ENCODE results near the gene RGS6. TPM values are rescaled to one million over a fixed set of nuclear protein-coding genes. Genes with fewer than 3 reads are reported as not detected.

The RGS6 gene
- total and polyA plus RNA-seq, 4 donors = 0.21 to 5.4 (median 0.45) TPM

GRCh38 chr14:72332871-72333270 lies 400.6 kb downstream of the RGS6 start:
- DNase-seq (no peak), ATAC-seq (ENCODE audit: insufficient read depth, low FRiP score) (no peak)
- H3K9ac ChIP-seq (ENCODE audit: insufficient read depth in 1 of 2, low read length in 2 of 2) = no peak overlapping the region
- no peaks in the 10 kb centered on the region for H3K9me3 ChIP-seq (ENCODE audit: control insufficient read depth in 4 of 4, insufficient read depth in 3 of 4, low read length in 3 of 4)
- peaks cover 0 to 64% (median 31%) of the 10 kb centered on the region in 5 donors for H3K4me1 ChIP-seq (ENCODE audit: control insufficient read depth in 5 of 5, insufficient read depth in 5 of 5, low read length in 5 of 5)
- 83 to 84% methylated on average over 5 of the region's 5 CpGs for WGBS, 2 donors
- no peak overlapping the region for H3K27ac ChIP-seq (ENCODE audit: low read depth in 1 of 2, low read length in 1 of 2)
- H3K36me3 ChIP-seq (ENCODE audit: control insufficient read depth in 4 of 4, insufficient read depth in 4 of 4, low read length in 4 of 4) = no peaks in the 10 kb centered on the region
- H3K4me3 ChIP-seq = no peak overlapping the region
- no peaks in the 10 kb centered on the region for H3K27me3 ChIP-seq (ENCODE audit: control insufficient read depth in 3 of 3, insufficient read depth in 3 of 3, low read length in 2 of 3)
- TF ChIP-seq, protein P1, sequence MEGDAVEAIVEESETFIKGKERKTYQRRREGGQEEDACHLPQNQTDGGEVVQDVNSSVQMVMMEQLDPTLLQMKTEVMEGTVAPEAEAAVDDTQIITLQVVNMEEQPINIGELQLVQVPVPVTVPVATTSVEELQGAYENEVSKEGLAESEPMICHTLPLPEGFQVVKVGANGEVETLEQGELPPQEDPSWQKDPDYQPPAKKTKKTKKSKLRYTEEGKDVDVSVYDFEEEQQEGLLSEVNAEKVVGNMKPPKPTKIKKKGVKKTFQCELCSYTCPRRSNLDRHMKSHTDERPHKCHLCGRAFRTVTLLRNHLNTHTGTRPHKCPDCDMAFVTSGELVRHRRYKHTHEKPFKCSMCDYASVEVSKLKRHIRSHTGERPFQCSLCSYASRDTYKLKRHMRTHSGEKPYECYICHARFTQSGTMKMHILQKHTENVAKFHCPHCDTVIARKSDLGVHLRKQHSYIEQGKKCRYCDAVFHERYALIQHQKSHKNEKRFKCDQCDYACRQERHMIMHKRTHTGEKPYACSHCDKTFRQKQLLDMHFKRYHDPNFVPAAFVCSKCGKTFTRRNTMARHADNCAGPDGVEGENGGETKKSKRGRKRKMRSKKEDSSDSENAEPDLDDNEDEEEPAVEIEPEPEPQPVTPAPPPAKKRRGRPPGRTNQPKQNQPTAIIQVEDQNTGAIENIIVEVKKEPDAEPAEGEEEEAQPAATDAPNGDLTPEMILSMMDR (IDR thresholded peaks at IDR 0.05; ENCODE audit: control extremely low read depth, extremely low read depth) = no peak

DNA sequence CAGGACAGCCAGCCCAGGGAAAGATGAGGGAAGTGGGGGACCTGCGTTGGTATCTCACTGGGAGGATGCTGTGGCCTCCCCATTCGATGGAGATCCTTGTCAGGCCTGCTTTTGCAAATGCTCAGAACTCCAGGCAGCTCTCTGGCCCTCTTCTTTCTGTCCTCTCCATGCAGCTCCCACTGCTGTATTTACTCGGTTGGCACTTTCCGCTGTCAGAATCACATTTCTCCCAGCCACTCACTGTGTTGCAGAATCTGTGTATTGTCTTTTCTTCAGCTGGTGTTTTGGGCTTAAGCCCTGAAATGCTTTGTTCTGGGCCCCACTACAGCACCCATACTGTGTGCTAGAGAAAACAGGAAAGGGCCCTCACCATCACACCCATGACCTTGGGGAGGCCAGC lies 401.1 kb downstream of the RGS6 start:
- H3K9me3 ChIP-seq (ENCODE audit: control insufficient read depth in 4 of 4, insufficient read depth in 3 of 4, low read length in 3 of 4) = no peaks in the 10 kb centered on the region
- no peak for ATAC-seq (ENCODE audit: insufficient read depth, low FRiP score)
- TF ChIP-seq, protein P1 (IDR thresholded peaks at IDR 0.05; ENCODE audit: control extremely low read depth, extremely low read depth) = no peak
- H3K4me3 ChIP-seq = no peak overlapping the region
- peaks cover 0 to 66% (median 34%) of the 10 kb centered on the region in 5 donors for H3K4me1 ChIP-seq (ENCODE audit: control insufficient read depth in 5 of 5, insufficient read depth in 5 of 5, low read length in 5 of 5)
- no peaks in the 10 kb centered on the region for H3K36me3 ChIP-seq (ENCODE audit: control insufficient read depth in 4 of 4, insufficient read depth in 4 of 4, low read length in 4 of 4)
- H3K27ac ChIP-seq (ENCODE audit: low read depth in 1 of 2, low read length in 1 of 2) = no peak overlapping the region
- H3K9ac ChIP-seq (ENCODE audit: insufficient read depth in 1 of 2, low read length in 2 of 2) = no peak overlapping the region
- H3K27me3 ChIP-seq (ENCODE audit: control insufficient read depth in 3 of 3, insufficient read depth in 3 of 3, low read length in 2 of 3) = no peaks in the 10 kb centered on the region
- DNase-seq = peak; percentile 80 to 93 (median 87)
- 68 to 71% methylated on average over 4 of the region's 4 CpGs for WGBS, 2 donors

DNA sequence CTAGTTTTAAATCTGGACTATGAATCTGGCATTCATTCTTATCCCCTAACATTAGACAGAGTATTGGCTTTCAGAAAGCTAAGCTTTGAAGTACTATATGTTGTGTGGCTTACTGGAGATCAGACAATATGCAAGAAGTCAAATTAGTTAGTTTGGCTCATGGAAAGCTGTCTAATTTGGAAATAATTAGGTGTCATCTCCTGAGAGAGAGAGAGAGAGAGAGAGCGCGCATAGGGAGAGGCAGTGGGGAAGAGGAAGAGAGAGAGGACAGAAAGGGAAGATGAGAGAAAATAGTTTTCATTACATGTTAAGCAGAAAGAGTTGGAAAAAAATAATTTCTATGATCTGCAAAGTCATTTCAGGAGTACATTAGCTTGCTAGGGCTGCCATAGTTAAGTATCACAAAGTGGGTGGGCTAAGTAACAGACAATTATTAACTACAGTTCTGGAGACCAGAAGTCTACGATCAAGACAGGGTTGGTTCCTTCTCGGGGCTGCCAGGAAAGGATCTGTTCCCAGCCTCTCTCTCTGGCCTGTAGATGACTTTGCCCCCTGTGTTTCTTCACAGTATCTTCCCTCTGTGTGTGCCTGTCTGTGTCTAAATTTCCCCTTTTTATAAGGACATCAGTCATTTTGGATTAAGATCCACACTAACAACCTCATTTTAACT lies 404.2 kb downstream of the RGS6 start:
- DNase-seq = peak; percentile 50 to 92 (median 91)
- Histone ChIP-seq H3K9me3 (ENCODE audit: control insufficient read depth in 4 of 4, insufficient read depth in 3 of 4, low read length in 3 of 4) (no peaks in the 10 kb centered on the region), H3K36me3 (ENCODE audit: control insufficient read depth in 4 of 4, insufficient read depth in 4 of 4, low read length in 4 of 4) (no peaks in the 10 kb centered on the region), H3K27me3 (ENCODE audit: control insufficient read depth in 3 of 3, insufficient read depth in 3 of 3, low read length in 2 of 3) (no peaks in the 10 kb centered on the region), H3K9ac (ENCODE audit: insufficient read depth in 1 of 2, low read length in 2 of 2) (no peak overlapping the region), H3K27ac (ENCODE audit: low read depth in 1 of 2, low read length in 1 of 2) (no peak overlapping the region), H3K4me1 (ENCODE audit: control insufficient read depth in 5 of 5, insufficient read depth in 5 of 5, low read length in 5 of 5) (peaks cover 0 to 62% (median 33%) of the 10 kb centered on the region in 5 donors), H3K4me3 (no peak overlapping the region)
- TF ChIP-seq, protein P1 (IDR thresholded peaks at IDR 0.05; ENCODE audit: control extremely low read depth, extremely low read depth) = no peak
- no peak for ATAC-seq (ENCODE audit: insufficient read depth, low FRiP score)
- 69 to 74% methylated on average over 4 of the region's 4 CpGs for WGBS, 2 donors

Data from lung (tissue), 12 donors.